ENCODE measurements around the gene MAP2K6. TPM values are rescaled to one million over a fixed set of nuclear protein-coding genes. Genes with fewer than 3 reads are reported as not detected.

Gene MAP2K6
- total RNA-seq, 2 donors from 2014 or later, result 4.4 to 34.6 TPM

DNA sequence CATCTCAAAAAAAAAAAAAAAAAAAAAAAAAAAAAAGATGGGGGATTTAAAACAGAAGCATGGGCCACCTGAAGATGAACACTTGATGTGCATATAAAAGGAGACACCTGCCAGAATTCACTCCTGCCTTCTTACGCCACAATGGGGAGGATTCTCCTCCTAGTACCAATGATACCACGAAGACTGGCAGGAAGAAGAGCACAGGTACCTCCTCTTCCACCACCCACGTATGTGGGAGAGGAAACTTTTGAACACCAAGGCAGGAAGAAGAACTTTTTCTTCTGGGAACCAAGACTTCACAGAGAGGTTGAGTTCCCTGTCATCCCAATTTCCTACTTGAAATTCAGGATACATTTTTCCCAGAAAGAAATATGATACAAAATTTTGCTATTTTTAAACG, 2.7 kb upstream of the MAP2K6 start:
- DNase-seq, result no peak
- intact Hi-C loops (cut with DNase I), result no loop called here
- peaks cover 16% of the 10 kb centered on the region for H3K4me1 ChIP-seq
- H3K36me3 ChIP-seq (replicated peaks in 1 of 2; ENCODE audit: insufficient read depth in 1 of 2, low read depth in 2 of 2), result no peaks in the 10 kb centered on the region
- no peak for TF ChIP-seq CTCF (IDR thresholded peaks at IDR 0.05)
- no peak for TF ChIP-seq POLR2A (IDR thresholded peaks at IDR 0.05)
- WGBS, 2 donors, result 68 to 77% methylated on average over 4 of the region's 4 CpGs
- H3K27me3 ChIP-seq, result no peaks in the 10 kb centered on the region
- ATAC-seq, result no peak
- H3K27ac ChIP-seq, result no peak overlapping the region
- H3K4me3 ChIP-seq, result no peak overlapping the region
- no peaks in the 10 kb centered on the region for H3K9me3 ChIP-seq

- H3K4me1 ChIP-seq, result peaks cover 20% of the 10 kb centered on the region
- intact Hi-C loops (cut with DNase I), result no loop called here
- H3K36me3 ChIP-seq (replicated peaks in 1 of 2; ENCODE audit: insufficient read depth in 1 of 2, low read depth in 2 of 2), result no peaks in the 10 kb centered on the region
- WGBS, 2 donors, result 77 to 87% methylated on average over 4 of the region's 4 CpGs
- ATAC-seq (no peak), DNase-seq (no peak)
- TF ChIP-seq POLR2A (IDR thresholded peaks at IDR 0.05) (no peak), CTCF (IDR thresholded peaks at IDR 0.05) (no peak)
- no peak overlapping the region for H3K27ac ChIP-seq
- H3K4me3 ChIP-seq, result no peak overlapping the region
- no peaks in the 10 kb centered on the region for H3K27me3 ChIP-seq
- H3K9me3 ChIP-seq, result no peaks in the 10 kb centered on the region
Observed at GRCh38 chr17:69412251-69412671, 2.2 kb upstream of the MAP2K6 start.

DNA sequence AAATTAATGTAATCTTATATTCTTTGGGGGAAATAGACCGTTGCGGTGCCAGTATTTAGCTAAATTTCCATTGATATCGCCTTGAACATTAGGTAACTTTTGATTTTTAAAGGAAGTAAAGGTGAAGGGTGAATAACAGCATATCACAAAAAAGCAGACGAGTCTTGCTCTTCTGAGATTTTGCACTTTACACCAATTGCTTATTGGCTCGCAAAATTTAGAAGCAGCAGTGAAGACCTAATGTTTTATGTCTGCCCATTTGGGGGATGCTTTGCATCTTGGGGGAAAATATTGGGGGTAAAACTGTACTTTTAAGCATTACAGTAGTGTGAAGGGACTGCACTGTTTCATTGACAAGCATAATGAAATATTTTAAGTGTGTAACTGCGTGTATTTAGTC, 934 bp downstream of the MAP2K6 start:
- Histone ChIP-seq H3K27me3 (no peaks in the 10 kb centered on the region), H3K36me3 (replicated peaks in 1 of 2; ENCODE audit: insufficient read depth in 1 of 2, low read depth in 2 of 2) (no peaks in the 10 kb centered on the region), H3K4me1 (peaks cover 30% of the 10 kb centered on the region), H3K27ac (peak overlapping the region in 2 of 4 donors; percentile 49 to 63), H3K4me3 (no peak overlapping the region), H3K9me3 (no peaks in the 10 kb centered on the region)
- WGBS, 2 donors, result 1 to 3% methylated on average over 6 of the region's 6 CpGs
- intact Hi-C loops (cut with DNase I), result no loop called here
- DNase-seq (no peak), ATAC-seq (no peak)
- TF ChIP-seq POLR2A (IDR thresholded peaks at IDR 0.05), result no peak
- TF ChIP-seq CTCF (IDR thresholded peaks at IDR 0.05), result no peak

GRCh38 chr17:69417545-69418483, 3.3 kb downstream of the MAP2K6 start:
- Histone ChIP-seq H3K27me3 (no peaks in the 10 kb centered on the region), H3K27ac (peak overlapping the region in 1 of 4 donors; percentile 3), H3K4me1 (peaks cover 30% of the 10 kb centered on the region), H3K36me3 (replicated peaks in 1 of 2; ENCODE audit: insufficient read depth in 1 of 2, low read depth in 2 of 2) (no peaks in the 10 kb centered on the region), H3K4me3 (no peak overlapping the region), H3K9me3 (no peaks in the 10 kb centered on the region)
- intact Hi-C loops (cut with DNase I), result no loop called here
- DNase-seq (no peak), ATAC-seq (no peak)
- TF ChIP-seq POLR2A (IDR thresholded peaks at IDR 0.05), result no peak
- TF ChIP-seq CTCF (IDR thresholded peaks at IDR 0.05), result no peak
- 22 to 23% methylated on average over 5 of the region's 5 CpGs for WGBS, 2 donors
